Measurements from ENCODE around the gene CSNK2A3. TPM values are rescaled to one million over a fixed set of nuclear protein-coding genes. Genes with fewer than 3 reads are reported as not detected.

CSNK2A3 gene
- total RNA-seq, 2 donors from 2014 or later, result 0.57 to 0.64 TPM

DNA sequence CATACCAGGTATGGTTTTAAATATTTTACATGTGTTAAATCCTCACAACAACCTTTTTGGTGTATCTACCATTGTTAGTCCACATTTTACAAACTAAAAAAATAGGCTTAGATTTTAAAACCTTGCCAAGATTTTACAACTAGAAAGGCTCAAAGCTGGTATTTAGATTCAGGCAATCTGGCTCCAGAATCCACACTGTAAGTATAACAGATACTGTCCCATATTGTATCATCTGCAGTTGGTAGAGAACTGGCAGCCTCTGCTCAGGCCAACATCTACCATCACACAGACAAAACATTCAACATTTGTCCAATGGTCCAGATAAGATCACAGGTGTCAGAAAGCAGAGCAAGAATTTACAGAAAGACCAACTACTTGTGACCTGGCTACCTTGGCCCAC is 30.9 kb downstream of the CSNK2A3 start:
- Histone ChIP-seq H3K9ac (ENCODE audit: low read depth in 2 of 2, low read length in 2 of 2) (no peak overlapping the region), H3K9me3 (no peaks in the 10 kb centered on the region), H3K4me1 (no peaks in the 10 kb centered on the region), H3K27ac (no peak overlapping the region), H3K27me3 (no peaks in the 10 kb centered on the region), H3K36me3 (no peaks in the 10 kb centered on the region), H3K4me3 (no peak overlapping the region)
- TF ChIP-seq, protein P1, sequence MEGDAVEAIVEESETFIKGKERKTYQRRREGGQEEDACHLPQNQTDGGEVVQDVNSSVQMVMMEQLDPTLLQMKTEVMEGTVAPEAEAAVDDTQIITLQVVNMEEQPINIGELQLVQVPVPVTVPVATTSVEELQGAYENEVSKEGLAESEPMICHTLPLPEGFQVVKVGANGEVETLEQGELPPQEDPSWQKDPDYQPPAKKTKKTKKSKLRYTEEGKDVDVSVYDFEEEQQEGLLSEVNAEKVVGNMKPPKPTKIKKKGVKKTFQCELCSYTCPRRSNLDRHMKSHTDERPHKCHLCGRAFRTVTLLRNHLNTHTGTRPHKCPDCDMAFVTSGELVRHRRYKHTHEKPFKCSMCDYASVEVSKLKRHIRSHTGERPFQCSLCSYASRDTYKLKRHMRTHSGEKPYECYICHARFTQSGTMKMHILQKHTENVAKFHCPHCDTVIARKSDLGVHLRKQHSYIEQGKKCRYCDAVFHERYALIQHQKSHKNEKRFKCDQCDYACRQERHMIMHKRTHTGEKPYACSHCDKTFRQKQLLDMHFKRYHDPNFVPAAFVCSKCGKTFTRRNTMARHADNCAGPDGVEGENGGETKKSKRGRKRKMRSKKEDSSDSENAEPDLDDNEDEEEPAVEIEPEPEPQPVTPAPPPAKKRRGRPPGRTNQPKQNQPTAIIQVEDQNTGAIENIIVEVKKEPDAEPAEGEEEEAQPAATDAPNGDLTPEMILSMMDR (IDR thresholded peaks at IDR 0.05), result no peak
- intact Hi-C loops (cut with DNase I), result no loop called here
- no peak for DNase-seq

DNA sequence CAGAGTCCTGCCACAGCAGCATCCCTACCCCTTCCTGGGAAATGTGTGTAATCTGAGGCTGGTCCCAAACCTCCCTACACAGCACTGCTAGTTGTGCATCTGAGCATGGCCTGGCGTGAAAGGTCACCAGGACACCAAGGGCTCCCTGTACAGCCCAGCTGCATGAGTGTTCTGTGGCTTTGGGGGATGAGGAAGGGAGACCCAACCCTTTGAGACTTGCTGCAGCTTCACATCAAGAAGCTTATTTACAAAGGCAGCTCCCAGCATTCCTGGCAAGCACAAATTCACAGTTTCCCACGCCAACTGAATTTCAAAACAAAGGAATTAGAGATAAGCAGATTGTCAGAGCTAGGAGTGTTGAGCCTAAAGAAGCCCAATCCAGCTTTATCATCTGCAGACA is 32.2 kb downstream of the CSNK2A3 start:
- TF ChIP-seq, protein P1 (IDR thresholded peaks at IDR 0.05), result no peak
- H3K27ac ChIP-seq, result no peak overlapping the region
- H3K9ac ChIP-seq (ENCODE audit: low read depth in 2 of 2, low read length in 2 of 2), result no peak overlapping the region
- H3K4me3 ChIP-seq, result no peak overlapping the region
- DNase-seq, result no peak
- intact Hi-C loops (cut with DNase I), result no loop called here
- H3K36me3 ChIP-seq, result no peaks in the 10 kb centered on the region
- no peaks in the 10 kb centered on the region for H3K9me3 ChIP-seq
- no peaks in the 10 kb centered on the region for H3K27me3 ChIP-seq
- H3K4me1 ChIP-seq, result no peaks in the 10 kb centered on the region

DNA sequence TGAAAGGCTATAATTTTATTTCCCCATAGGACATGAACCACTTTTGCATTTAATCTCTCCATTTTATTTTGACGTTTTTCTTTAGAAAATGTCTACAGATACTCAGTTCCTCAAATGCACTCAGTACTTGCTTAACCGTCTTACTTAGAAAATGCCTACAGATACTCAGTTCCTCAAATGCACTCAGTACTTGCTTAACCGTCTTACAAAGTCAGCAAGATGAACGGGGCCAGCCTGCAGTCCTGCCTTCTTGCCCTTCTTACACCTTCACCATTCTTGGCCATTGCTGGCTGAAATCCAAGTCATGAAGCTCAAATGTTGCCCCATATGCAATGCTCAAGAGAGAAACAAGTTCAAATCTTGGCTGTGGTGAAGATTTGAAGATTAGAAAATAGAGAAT is 34.1 kb downstream of the CSNK2A3 start:
- DNase-seq, result no peak
- Histone ChIP-seq H3K4me1 (no peaks in the 10 kb centered on the region), H3K27me3 (no peaks in the 10 kb centered on the region), H3K9me3 (no peaks in the 10 kb centered on the region), H3K4me3 (no peak overlapping the region), H3K27ac (no peak overlapping the region), H3K9ac (ENCODE audit: low read depth in 2 of 2, low read length in 2 of 2) (no peak overlapping the region), H3K36me3 (no peaks in the 10 kb centered on the region)
- TF ChIP-seq, protein P1 (IDR thresholded peaks at IDR 0.05), result no peak
- intact Hi-C loops (cut with DNase I), result no loop called here

DNA sequence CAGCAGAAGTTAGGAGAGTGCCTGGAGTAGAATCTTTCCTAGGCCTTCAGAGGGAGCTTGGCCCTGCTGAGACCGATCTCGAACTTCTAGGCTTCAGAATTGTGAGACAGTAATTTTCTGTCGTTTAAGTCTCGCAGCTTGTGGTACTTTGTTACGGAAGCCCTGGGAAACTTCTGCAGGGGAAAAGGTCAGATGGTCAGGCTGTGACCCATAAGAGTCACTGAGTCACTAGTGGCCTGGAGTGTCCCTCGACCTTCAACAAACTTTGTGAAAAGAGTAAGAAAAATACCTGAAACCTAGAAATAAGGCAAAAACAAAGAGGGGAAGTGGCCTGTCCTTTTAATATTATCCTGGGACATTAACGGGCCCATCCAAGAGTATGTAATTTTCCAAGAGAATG is 34.6 kb downstream of the CSNK2A3 start:
- TF ChIP-seq, protein P1 (IDR thresholded peaks at IDR 0.05), result no peak
- Histone ChIP-seq H3K9ac (ENCODE audit: low read depth in 2 of 2, low read length in 2 of 2) (no peak overlapping the region), H3K36me3 (no peaks in the 10 kb centered on the region), H3K9me3 (no peaks in the 10 kb centered on the region), H3K4me1 (no peaks in the 10 kb centered on the region), H3K27ac (no peak overlapping the region), H3K4me3 (no peak overlapping the region), H3K27me3 (no peaks in the 10 kb centered on the region)
- intact Hi-C loops (cut with DNase I), result no loop called here
- no peak for DNase-seq

DNA sequence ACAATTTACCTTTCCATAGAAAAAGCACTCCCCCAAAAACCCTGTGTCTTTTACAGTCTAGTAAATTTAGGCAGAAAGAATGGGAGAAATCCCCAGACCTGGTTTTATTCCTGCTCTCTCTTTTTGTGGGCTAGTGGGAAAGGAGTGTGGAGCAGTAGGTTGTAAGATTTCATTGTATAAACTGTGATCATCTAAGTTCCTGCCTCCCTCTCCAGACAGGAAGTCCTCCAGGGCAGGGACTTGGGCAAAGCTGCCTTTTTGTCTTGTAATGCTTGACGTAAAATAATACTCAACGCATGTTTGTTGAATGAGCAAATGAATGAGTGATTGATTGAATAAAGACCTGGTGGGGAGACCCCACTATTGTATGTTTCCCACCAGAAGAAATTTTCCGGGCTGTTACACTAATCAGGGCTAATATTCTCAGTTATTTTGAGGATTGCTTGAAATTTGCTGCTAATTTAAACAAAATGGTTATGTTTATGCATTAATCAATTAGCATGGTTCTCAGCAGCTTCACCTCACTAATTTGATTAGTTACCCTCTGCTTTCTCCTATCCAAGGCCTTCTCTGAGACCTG is 36.3 kb downstream of the CSNK2A3 start:
- H3K9me3 ChIP-seq, result no peaks in the 10 kb centered on the region
- TF ChIP-seq, protein P1 (IDR thresholded peaks at IDR 0.05), result no peak
- H3K9ac ChIP-seq (ENCODE audit: low read depth in 2 of 2, low read length in 2 of 2), result no peak overlapping the region
- no peak overlapping the region for H3K27ac ChIP-seq
- H3K4me3 ChIP-seq, result no peak overlapping the region
- no peak for DNase-seq
- intact Hi-C loops (cut with DNase I), result no loop called here
- no peaks in the 10 kb centered on the region for H3K4me1 ChIP-seq
- no peaks in the 10 kb centered on the region for H3K27me3 ChIP-seq
- no peaks in the 10 kb centered on the region for H3K36me3 ChIP-seq
